ENCODE results near the gene MAMLD1. TPM values are rescaled to one million over a fixed set of nuclear protein-coding genes. Genes with fewer than 3 reads are reported as not detected.

Gene MAMLD1
- total RNA-seq, 1 donor from 2014 or later = 3.0 TPM

DNA sequence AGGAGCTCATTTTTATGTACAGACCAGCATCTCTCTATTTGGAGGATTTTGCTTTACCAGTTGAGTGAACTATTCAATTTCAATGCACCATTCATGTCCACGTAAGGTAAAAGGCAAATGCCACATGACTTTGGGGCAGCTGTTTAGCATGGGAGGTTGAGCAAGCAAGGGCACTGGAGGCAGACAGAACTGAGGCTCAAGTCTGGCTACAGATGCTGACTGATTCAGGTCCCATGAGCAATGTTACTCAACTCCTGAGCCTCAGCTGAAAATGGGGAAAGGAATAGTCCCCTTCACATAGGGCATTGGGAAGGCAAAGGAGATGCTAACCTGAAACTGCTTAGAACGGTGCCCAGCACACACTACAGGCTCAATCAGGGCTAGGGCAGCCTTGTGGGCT lies 112.3 kb downstream of the MAMLD1 start:
- H3K4me1 ChIP-seq = no peaks in the 10 kb centered on the region
- H3K36me3 ChIP-seq = no peaks in the 10 kb centered on the region
- TF ChIP-seq, protein P1, sequence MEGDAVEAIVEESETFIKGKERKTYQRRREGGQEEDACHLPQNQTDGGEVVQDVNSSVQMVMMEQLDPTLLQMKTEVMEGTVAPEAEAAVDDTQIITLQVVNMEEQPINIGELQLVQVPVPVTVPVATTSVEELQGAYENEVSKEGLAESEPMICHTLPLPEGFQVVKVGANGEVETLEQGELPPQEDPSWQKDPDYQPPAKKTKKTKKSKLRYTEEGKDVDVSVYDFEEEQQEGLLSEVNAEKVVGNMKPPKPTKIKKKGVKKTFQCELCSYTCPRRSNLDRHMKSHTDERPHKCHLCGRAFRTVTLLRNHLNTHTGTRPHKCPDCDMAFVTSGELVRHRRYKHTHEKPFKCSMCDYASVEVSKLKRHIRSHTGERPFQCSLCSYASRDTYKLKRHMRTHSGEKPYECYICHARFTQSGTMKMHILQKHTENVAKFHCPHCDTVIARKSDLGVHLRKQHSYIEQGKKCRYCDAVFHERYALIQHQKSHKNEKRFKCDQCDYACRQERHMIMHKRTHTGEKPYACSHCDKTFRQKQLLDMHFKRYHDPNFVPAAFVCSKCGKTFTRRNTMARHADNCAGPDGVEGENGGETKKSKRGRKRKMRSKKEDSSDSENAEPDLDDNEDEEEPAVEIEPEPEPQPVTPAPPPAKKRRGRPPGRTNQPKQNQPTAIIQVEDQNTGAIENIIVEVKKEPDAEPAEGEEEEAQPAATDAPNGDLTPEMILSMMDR (IDR thresholded peaks at IDR 0.05) = no peak
- H3K9me3 ChIP-seq = no peaks in the 10 kb centered on the region
- no peak for DNase-seq
- no peak for ATAC-seq
- intact Hi-C loops (cut with DNase I) = no loop called here
- H3K27me3 ChIP-seq (ENCODE audit: low read depth) = no peaks in the 10 kb centered on the region
- no peak overlapping the region for H3K4me3 ChIP-seq
- H3K27ac ChIP-seq = no peak overlapping the region

DNA sequence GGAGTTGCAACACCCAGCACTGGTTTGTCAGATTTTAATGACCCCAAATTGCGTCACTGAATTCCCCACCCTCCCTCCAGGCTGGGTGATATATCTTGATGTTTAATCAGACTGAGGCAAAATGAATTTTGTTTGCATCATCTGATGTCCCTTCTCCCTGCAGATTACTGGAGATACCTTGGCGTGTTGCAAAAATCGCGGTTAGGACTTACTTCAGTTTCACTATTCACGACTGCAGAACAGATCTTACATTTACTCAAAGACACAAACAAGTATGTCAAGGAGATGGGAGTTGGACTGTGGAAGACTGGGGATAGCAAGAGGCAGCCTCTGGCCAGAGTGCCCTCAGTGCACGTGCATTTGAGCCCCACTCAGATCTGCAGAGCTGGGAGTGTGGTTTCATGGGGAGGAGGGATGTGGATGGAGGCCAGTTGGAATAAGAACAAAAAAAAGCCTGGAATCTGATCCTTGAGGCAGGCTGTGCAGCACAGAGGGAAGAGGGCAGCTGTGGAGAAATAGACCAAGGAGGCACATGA lies 113.1 kb downstream of the MAMLD1 start:
- Histone ChIP-seq H3K27me3 (ENCODE audit: low read depth) (no peaks in the 10 kb centered on the region), H3K4me1 (no peaks in the 10 kb centered on the region), H3K9me3 (no peaks in the 10 kb centered on the region), H3K27ac (no peak overlapping the region), H3K36me3 (no peaks in the 10 kb centered on the region), H3K4me3 (no peak overlapping the region)
- intact Hi-C loops (cut with DNase I) = no loop called here
- ATAC-seq (no peak), DNase-seq (no peak)
- TF ChIP-seq, protein P1 (IDR thresholded peaks at IDR 0.05) = no peak

DNA sequence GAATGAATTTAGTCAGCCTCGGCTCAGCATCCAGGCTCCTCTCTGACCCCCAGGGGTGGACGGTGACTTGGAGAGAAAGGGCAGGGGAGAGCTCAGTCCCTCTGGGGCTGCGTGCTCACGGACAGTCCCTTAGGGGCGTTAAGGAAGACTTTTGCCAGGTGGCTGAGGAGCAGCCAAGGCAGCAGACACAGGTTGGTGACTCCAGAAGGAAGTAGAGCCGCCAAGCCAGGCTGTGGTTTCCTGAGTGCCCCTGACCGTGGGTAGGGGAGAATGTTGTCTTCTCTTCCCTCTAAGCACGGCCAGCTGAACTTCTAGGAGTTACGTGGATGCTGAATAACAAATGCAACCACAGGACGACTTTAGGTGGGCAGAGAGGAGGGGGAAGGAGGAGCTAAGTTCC lies 114.3 kb downstream of the MAMLD1 start:
- DNase-seq = no peak
- H3K36me3 ChIP-seq = no peaks in the 10 kb centered on the region
- ATAC-seq = no peak
- TF ChIP-seq, protein P1 (IDR thresholded peaks at IDR 0.05) = no peak
- intact Hi-C loops (cut with DNase I) = no loop called here
- H3K4me3 ChIP-seq = no peak overlapping the region
- no peaks in the 10 kb centered on the region for H3K9me3 ChIP-seq
- no peak overlapping the region for H3K27ac ChIP-seq
- H3K27me3 ChIP-seq (ENCODE audit: low read depth) = no peaks in the 10 kb centered on the region
- H3K4me1 ChIP-seq = no peaks in the 10 kb centered on the region

DNA sequence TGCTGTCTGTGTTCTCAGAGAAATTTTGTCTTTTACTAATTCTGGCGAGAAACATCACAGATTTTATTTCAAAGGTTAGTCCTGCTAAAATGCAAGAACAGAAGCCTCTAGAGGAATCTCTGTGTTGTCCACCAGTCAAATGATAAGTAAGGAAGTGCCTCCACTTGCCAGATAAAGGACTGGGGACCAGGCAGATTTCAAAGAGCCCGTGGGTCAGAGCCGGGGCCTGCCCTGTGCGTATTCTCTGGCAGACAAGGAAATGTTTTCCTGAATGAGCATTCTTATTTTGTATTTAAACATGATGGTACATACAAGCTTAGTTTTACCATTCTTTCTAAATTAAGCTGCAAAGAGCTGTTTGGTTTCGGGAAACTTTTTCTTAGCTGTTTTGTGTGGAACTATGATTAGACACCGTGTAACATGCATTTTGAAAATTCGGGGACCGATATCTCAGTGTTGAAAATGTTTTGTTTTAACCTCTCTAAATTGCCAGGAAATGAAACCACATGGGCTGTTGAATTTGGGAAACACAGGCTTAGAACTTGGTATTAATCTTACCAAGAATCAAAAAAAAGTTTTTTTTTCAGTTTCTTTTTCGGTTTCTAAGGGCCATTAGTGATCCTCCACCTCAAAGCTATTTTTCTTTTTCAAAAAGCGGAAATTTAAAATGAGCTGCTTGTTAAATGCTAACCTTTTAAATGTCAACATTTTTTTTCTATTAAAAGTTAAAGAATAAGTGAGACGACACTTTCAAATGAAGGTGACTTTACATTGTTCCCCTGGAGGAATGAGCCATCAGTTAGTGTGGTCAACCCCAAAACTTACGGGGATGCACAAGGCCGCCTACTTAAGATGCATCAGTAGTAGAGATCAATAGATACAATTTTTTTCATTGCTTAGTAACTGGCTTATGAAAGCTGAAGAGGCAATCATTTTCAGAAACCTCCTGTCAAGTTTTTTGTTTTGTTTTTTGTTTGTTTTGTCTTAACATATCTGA lies 115.7 kb downstream of the MAMLD1 start:
- Histone ChIP-seq H3K27me3 (ENCODE audit: low read depth) (no peaks in the 10 kb centered on the region), H3K4me1 (no peaks in the 10 kb centered on the region), H3K4me3 (no peak overlapping the region), H3K9me3 (no peaks in the 10 kb centered on the region), H3K36me3 (no peaks in the 10 kb centered on the region), H3K27ac (no peak overlapping the region)
- intact Hi-C loops (cut with DNase I) = no loop called here
- ATAC-seq (no peak), DNase-seq (no peak)
- TF ChIP-seq, protein P1 (IDR thresholded peaks at IDR 0.05) = no peak

DNA sequence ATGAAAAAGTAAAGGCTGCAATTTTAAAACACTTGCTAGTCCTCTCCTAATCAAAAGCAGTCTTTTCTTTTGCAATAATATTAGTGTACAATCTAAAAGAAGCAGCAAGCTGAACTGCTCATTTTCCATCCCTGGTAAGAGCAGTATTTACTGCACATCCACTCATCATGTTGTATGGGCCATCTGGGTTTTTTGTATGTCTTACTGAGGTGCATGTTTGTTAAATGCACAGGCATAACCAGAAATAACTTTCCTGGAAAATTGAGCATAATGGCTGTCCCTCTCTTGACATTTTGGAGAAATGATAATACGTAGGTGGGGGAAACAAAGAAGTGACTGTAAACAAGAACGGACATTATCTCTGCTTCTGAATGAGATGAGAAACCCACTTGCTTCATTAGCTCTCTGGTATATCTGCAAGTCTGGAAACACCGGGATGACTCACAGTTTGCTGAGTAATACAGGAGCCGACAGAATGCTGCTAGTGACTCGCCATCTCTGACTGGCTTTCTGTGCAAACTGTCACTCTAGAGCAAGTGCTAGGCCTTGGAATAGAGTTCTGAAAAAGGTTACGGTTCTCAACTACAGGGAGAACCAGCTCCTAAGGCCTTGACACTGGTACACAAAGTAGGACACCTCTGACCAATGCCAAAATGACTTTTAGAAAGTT lies 119.6 kb downstream of the MAMLD1 start:
- no peak for DNase-seq

More for the DNA sequence above, 119.6 kb downstream of the MAMLD1 start:
- no peaks in the 10 kb centered on the region for H3K27me3 ChIP-seq (ENCODE audit: low read depth)
- H3K4me3 ChIP-seq = no peak overlapping the region
- intact Hi-C loops (cut with DNase I) = no loop called here
- H3K4me1 ChIP-seq = no peaks in the 10 kb centered on the region
- no peaks in the 10 kb centered on the region for H3K36me3 ChIP-seq
- H3K9me3 ChIP-seq = no peaks in the 10 kb centered on the region
- peak in 1 of 2 donors; percentile 44 for ATAC-seq
- TF ChIP-seq, protein P1 (IDR thresholded peaks at IDR 0.05) = no peak
- no peak overlapping the region for H3K27ac ChIP-seq

Data from lower lobe of right lung (tissue), 2 donors.